Neutrophil (primary cell): ENCODE measurements around the gene SLC25A46.

ENCODE experiments used
- H3K27ac ChIP-seq: fragments of 200-600 bp; sonication (generic); 2 replicates; pipeline ENCODE4 v1.5.1; 2016; ENCODE audit warnings: mild to moderate bottlenecking, moderate library complexity
- H3K27me3 ChIP-seq: fragments of 200-600 bp; sonication (generic); 2 replicates; pipeline ENCODE4 v1.6.0; 2016; ENCODE audit warnings: mild to moderate bottlenecking
- H3K36me3 ChIP-seq: fragments of 200-600 bp; sonication (generic); 2 replicates; pipeline ENCODE4 v1.5.1; 2017
- H3K4me1 ChIP-seq, 2 experiments: fragments of 200-600 bp in 1 of 2; sonication (generic) in 1 of 2; 1 replicate in 1 of 2; 2 replicates in 1 of 2; pipeline versions ENCODE4 v1.5.1 to v1.6.1; 2013 to 2016; ENCODE audit warnings: low read depth in 1 of 2, low read length in 1 of 2, mild to moderate bottlenecking in 1 of 2, moderate library complexity in 1 of 2; ENCODE audit not compliant: control insufficient read depth in 1 of 2, insufficient read depth in 1 of 2
- H3K4me3 ChIP-seq, 2 experiments: fragments of 200-600 bp in 1 of 2; sonication (generic) in 1 of 2; 1 replicate in 1 of 2; 2 replicates in 1 of 2; pipeline ENCODE4 v1.5.1; 2013 to 2016; ENCODE audit warnings: low read depth in 1 of 2, low read length in 1 of 2, mild to moderate bottlenecking in 1 of 2, moderate library complexity in 1 of 2
- H3K9me3 ChIP-seq: fragments of 200-600 bp; sonication (generic); 2 replicates; pipeline ENCODE4 v1.5.1; 2016
- CTCF ChIP-seq: fragments of 200-600 bp; sonication (generic); IDR thresholded peaks from 2 replicates; pipeline ENCODE4 v1.5.1; 2016; ENCODE audit warnings: antibody characterized with exemption

Gene SLC25A46

GRCh38 chr5:110705349-110705748 is 33.5 kb upstream of the SLC25A46 start:
- no peaks in the 10 kb centered on the region for H3K9me3 ChIP-seq
- TF ChIP-seq CTCF: no peak
- no peaks in the 10 kb centered on the region for H3K27me3 ChIP-seq
- no peak overlapping the region for H3K27ac ChIP-seq
- no peak overlapping the region for H3K4me3 ChIP-seq
- no peaks in the 10 kb centered on the region for H3K36me3 ChIP-seq
- H3K4me1 ChIP-seq: no peaks in the 10 kb centered on the region

DNA sequence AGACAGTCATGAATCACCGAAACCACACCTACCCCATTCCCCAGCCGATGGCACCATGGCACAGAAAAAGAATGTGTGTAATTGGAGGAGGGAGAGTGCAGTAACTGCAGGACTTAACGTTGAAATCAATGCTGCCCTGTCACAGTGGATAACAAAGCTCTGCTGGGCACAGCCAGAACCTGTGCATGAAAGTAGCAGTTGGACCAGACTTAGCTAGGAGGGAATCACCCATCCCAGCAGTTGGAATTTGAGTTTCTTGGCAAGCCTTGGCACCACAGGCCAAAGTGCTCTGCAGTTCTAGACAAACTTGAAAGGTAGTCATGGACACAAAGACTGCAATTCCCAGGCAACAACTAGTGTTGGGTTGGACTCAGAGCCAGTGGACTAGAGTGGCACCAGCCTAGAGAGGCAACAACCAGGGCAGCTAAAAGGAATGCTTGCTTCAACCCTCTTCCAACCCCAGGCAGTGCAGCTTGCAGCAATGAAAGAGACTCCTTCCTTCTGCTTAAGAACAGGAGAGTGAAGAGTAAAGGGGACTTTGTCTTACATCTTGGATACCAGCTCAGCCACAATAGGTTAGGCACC is 31.5 kb upstream of the SLC25A46 start:
- no peaks in the 10 kb centered on the region for H3K4me1 ChIP-seq
- no peak for TF ChIP-seq CTCF

DNA sequence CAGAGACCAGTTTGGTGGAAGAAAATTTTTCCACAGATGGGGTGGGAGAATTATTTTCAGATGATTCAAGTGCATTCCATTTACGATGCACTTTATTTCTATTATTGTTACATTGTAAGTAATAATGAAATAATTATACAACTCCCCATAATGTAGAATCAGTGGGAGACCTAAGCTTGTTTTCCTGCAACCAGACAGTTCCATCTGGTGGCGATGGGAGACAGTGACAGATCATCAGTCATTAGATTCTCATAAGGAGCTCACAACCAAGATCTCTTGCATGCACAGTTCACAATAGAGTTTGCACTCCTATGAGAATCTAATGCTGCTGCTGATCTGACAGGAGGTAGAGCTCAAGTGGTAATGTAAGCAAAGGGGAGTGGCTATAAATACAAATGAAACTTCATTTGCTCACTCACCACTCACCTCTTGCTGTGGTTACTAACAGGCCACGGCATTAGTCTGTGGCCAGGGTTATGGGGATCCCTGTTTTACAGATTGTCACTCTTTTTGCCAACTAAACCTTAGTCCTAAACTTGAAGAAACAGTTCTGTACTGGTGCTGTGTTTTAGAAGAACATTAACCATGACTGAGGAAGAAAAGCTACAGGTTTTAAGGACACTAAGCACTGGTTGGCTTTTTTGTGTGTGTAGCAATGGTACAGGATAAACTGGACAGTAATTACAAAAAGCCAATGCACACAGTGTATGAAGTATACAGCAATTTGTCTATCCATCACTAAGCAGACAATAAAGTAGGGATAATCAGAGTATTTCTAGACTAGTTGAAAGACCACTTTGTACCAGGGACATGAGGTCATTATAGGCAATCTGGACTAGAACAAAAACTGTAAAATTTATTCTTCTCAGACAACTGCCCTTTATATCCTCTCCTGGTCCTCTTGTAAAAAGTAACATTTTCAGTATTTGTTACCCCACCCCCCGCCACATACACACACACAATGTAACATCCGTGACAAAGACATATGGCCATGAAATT is 22.3 kb upstream of the SLC25A46 start:
- no peaks in the 10 kb centered on the region for H3K4me1 ChIP-seq
- H3K9me3 ChIP-seq: no peaks in the 10 kb centered on the region
- H3K27ac ChIP-seq: no peak overlapping the region
- no peak overlapping the region for H3K4me3 ChIP-seq
- H3K36me3 ChIP-seq: no peaks in the 10 kb centered on the region
- no peaks in the 10 kb centered on the region for H3K27me3 ChIP-seq
- no peak for TF ChIP-seq CTCF

More for the DNA sequence above, 31.5 kb upstream of the SLC25A46 start:
- H3K27me3 ChIP-seq: no peaks in the 10 kb centered on the region
- no peaks in the 10 kb centered on the region for H3K9me3 ChIP-seq
- H3K27ac ChIP-seq: no peak overlapping the region
- no peaks in the 10 kb centered on the region for H3K36me3 ChIP-seq
- no peak overlapping the region for H3K4me3 ChIP-seq

GRCh38 chr5:110718311-110718710 is 20.5 kb upstream of the SLC25A46 start:
- H3K36me3 ChIP-seq: no peaks in the 10 kb centered on the region
- no peak overlapping the region for H3K27ac ChIP-seq
- H3K9me3 ChIP-seq: no peaks in the 10 kb centered on the region
- H3K4me1 ChIP-seq: no peaks in the 10 kb centered on the region
- no peaks in the 10 kb centered on the region for H3K27me3 ChIP-seq
- no peak overlapping the region for H3K4me3 ChIP-seq
- no peak for TF ChIP-seq CTCF

GRCh38 chr5:110726249-110727024 is 12.4 kb upstream of the SLC25A46 start, which contains the start of gene TMEM232:
TSS of gene TMEM232 (minus strand) at chr5:110726671. CDS start at chr5:110667352, 59,319 bp downstream.
- no peaks in the 10 kb centered on the region for H3K27me3 ChIP-seq
- H3K36me3 ChIP-seq: no peaks in the 10 kb centered on the region
- no peak for TF ChIP-seq CTCF
- H3K27ac ChIP-seq: no peak within 1 kb of the TSS
- peaks cover 4 to 7% of the 10 kb centered on the region in 2 experiments for H3K4me1 ChIP-seq
- no peaks in the 10 kb centered on the region for H3K9me3 ChIP-seq
- peak within 1 kb of the TSS; percentile 50 to 57 for H3K4me3 ChIP-seq
